ENCODE measurements around the gene SLC34A1. TPM values are rescaled to one million over a fixed set of nuclear protein-coding genes. Genes with fewer than 3 reads are reported as not detected.

SLC34A1 gene
- total and polyA plus RNA-seq, 2 of the 13 experiments (the other 11 are each of a cell fraction or from before 2014, with no cell fraction given), result 0.03 to 0.20 TPM

DNA sequence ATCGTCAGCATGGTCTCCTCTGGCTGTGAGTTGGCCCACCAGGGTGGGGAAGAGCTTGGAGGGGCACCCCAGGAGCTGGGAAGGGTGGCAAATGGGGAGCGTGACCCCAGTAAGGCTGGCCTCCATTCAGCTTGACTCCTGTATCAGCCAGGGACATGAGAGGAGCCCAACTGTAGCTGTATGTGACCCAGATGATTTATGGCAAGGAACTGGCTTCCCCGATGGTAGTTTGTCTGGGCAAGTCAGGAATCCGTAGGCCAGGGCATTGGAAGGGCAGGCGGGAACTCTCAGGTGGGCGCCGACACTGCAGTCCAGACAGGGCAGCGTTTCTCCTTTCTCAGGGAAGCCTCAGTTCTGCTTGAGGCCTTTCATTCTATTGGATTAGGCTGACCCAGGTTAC is 2.3 kb downstream of the SLC34A1 start (continued):
- TF ChIP-seq, protein P1, sequence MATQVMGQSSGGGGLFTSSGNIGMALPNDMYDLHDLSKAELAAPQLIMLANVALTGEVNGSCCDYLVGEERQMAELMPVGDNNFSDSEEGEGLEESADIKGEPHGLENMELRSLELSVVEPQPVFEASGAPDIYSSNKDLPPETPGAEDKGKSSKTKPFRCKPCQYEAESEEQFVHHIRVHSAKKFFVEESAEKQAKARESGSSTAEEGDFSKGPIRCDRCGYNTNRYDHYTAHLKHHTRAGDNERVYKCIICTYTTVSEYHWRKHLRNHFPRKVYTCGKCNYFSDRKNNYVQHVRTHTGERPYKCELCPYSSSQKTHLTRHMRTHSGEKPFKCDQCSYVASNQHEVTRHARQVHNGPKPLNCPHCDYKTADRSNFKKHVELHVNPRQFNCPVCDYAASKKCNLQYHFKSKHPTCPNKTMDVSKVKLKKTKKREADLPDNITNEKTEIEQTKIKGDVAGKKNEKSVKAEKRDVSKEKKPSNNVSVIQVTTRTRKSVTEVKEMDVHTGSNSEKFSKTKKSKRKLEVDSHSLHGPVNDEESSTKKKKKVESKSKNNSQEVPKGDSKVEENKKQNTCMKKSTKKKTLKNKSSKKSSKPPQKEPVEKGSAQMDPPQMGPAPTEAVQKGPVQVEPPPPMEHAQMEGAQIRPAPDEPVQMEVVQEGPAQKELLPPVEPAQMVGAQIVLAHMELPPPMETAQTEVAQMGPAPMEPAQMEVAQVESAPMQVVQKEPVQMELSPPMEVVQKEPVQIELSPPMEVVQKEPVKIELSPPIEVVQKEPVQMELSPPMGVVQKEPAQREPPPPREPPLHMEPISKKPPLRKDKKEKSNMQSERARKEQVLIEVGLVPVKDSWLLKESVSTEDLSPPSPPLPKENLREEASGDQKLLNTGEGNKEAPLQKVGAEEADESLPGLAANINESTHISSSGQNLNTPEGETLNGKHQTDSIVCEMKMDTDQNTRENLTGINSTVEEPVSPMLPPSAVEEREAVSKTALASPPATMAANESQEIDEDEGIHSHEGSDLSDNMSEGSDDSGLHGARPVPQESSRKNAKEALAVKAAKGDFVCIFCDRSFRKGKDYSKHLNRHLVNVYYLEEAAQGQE (IDR thresholded peaks at IDR 0.05; ENCODE audit: borderline replicate concordance in 1 of 2, low read depth in 1 of 2, low read length in 2 of 2), result no peak

DNA sequence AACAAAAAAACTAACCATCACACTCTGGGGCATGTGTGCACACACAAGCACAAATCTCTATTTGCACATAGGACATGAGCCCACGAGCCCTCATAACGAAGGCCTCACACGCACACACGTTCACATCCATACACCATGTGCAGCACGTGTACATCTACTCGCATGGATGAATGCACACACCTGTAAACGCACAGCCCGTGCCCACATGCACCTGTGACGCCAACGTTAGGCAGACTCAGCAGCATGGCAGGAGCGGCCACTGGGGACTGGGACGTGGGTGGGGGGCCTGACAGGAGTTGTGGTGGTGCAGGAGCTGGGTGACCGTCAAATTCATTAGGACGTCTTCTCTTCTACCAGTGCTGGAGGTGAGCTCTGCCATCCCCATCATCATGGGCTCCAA is 3.2 kb downstream of the SLC34A1 start:
- H3K27me3 ChIP-seq (ENCODE audit: control insufficient read depth in 1 of 2, insufficient read depth in 2 of 2, low read length in 2 of 2), result peaks cover 10 to 29% of the 10 kb centered on the region in 2 experiments; a peak in 4 of 5 replicates
- H3K4me2 ChIP-seq (ENCODE audit: low read depth, low read length), result no peak overlapping the region
- H3K79me2 ChIP-seq (ENCODE audit: insufficient read depth, low read length), result no peaks in the 10 kb centered on the region
- 40% methylated on average over 8 of the region's 14 CpGs for WGBS (ENCODE audit: low lambda C conversion rate)
- in situ Hi-C loops (cut with HindIII; ENCODE audit: extremely low pct_ligation_motif_present, low pct_unique_long_range_greater_than_20kb), result loop anchor here (5.0 kb wide), 1 partner anchor 70 kb away; no protein-coding TSS in a partner anchor
- H3K4me1 ChIP-seq (ENCODE audit: insufficient read depth, low read length), result peaks cover 57% of the 10 kb centered on the region
- FAIRE-seq (no peak), ATAC-seq (no peak), DNase-seq (ENCODE audit: low spot score) (no peak)
- no peak overlapping the region for H3K27ac ChIP-seq (ENCODE audit: extremely low read length, insufficient read depth, low read length)
- ChIA-PET CTCF (ENCODE audit: low intra/inter-chr PET ratio, low total read pairs) (no interaction called here), POLR2A (interaction anchor here (1.3 to 7.3 kb wide), 3 partner anchors 9 to 60 kb away, joined by 3 to 79 read pairs (median 4); no protein-coding TSS in a partner anchor)
- no peaks in the 10 kb centered on the region for H3K9me3 ChIP-seq (ENCODE audit: low read length)
- no peaks in the 10 kb centered on the region for H4K20me1 ChIP-seq (ENCODE audit: insufficient read depth, low read length)
- intact Hi-C loops (cut with micrococcal nuclease; ENCODE audit: unreplicated experiment), result no loop called here
- no TSS peak for BruUV-seq (replicated peaks)
- H3K4me3 ChIP-seq (replicated peaks in 1 of 3; ENCODE audit: insufficient read depth in 1 of 3, low read depth in 2 of 3, low read length in 3 of 3), result no peak overlapping the region
- H3K36me3 ChIP-seq (replicated peaks in 1 of 2; ENCODE audit: control insufficient read depth in 1 of 2, insufficient read depth in 2 of 2, low read length in 2 of 2), result no peaks in the 10 kb centered on the region
- H2AFZ ChIP-seq (ENCODE audit: low read length), result no peak overlapping the region
- H3K9ac ChIP-seq (ENCODE audit: insufficient read depth, low read depth, low read length), result no peak overlapping the region
- TF ChIP-seq FOXO1 (CRISPR knock-in tag; IDR thresholded peaks at IDR 0.05), result no peak
- no peak for TF ChIP-seq ZNF569 (CRISPR knock-in tag; IDR thresholded peaks at IDR 0.05; ENCODE audit: borderline replicate concordance)
- no peak for TF ChIP-seq JUN (CRISPR knock-in tag; IDR thresholded peaks at IDR 0.05)
- no peak for TF ChIP-seq ZNF318 (CRISPR knock-in tag; IDR thresholded peaks at IDR 0.05)
- TF ChIP-seq, protein P2, sequence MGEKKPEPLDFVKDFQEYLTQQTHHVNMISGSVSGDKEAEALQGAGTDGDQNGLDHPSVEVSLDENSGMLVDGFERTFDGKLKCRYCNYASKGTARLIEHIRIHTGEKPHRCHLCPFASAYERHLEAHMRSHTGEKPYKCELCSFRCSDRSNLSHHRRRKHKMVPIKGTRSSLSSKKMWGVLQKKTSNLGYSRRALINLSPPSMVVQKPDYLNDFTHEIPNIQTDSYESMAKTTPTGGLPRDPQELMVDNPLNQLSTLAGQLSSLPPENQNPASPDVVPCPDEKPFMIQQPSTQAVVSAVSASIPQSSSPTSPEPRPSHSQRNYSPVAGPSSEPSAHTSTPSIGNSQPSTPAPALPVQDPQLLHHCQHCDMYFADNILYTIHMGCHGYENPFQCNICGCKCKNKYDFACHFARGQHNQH (CRISPR knock-in tag; IDR thresholded peaks at IDR 0.05), result no peak
